ENCODE measurements around the gene SEPHS2. TPM values are rescaled to one million over a fixed set of nuclear protein-coding genes. Genes with fewer than 3 reads are reported as not detected.

Gene SEPHS2
- total and polyA plus RNA-seq, 2 of the 8 experiments (the other 6 are each of a cell fraction or from before 2014, with no cell fraction given), result 28.2 to 61.8 TPM

- Histone ChIP-seq H3K56ac (replicated peaks; ENCODE audit: insufficient read length, low read depth, low read length) (no peak overlapping the region), H3K36me3 (ENCODE audit: control insufficient read depth in 2 of 4, insufficient read depth in 4 of 4, low read length in 3 of 4) (peaks cover 4 to 21% (median 14%) of the 10 kb centered on the region in 4 experiments; a peak in 6 of 8 replicates), H3K4me1 (replicated peaks in 1 of 4; ENCODE audit: control insufficient read depth in 3 of 4, insufficient read depth in 4 of 4, low read length in 3 of 4) (peaks cover 0 to 15% (median 6%) of the 10 kb centered on the region in 4 experiments; a peak in 6 of 7 replicates), H3K79me2 (ENCODE audit: control insufficient read depth in 1 of 2, insufficient read depth in 2 of 2, low read length in 2 of 2) (peaks cover 5 to 21% of the 10 kb centered on the region in 2 experiments; a peak in 2 of 4 replicates), H2BK120ac (replicated peaks; ENCODE audit: low read depth, low read length) (no peak overlapping the region), H3K27me3 (replicated peaks in 1 of 4; ENCODE audit: control insufficient read depth in 3 of 4, extremely low read depth in 1 of 4, insufficient read depth in 3 of 4, low read length in 3 of 4) (no peaks in the 10 kb centered on the region; a peak in 1 of 7 replicates), H3K23ac (ENCODE audit: insufficient read length) (no peak overlapping the region), H4K8ac (ENCODE audit: extremely low read depth, insufficient read depth, low read length) (peak overlapping the region; percentile 85; the same call in 1 of the 2 replicates), H3K23me2 (ENCODE audit: low read depth, low read length) (peaks cover 8% of the 10 kb centered on the region; the same call in 1 of the 2 replicates), H2BK12ac (ENCODE audit: low read depth, low read length) (no peak overlapping the region), H3K79me1 (ENCODE audit: low read depth, low read length) (no peaks in the 10 kb centered on the region; the same call in 1 of the 2 replicates), H3K14ac (ENCODE audit: insufficient read length) (no peak overlapping the region), H3K18ac (ENCODE audit: extremely low read depth, low read length) (peak overlapping the region; percentile 51; the same call in 1 of the 2 replicates), H3K9me3 (ENCODE audit: insufficient read depth in 2 of 2, low read depth in 1 of 2, low read length in 1 of 2) (no peaks in the 10 kb centered on the region), H3K4me3 (ENCODE audit: extremely low read depth in 1 of 4, insufficient read depth in 2 of 4, low read depth in 3 of 4, low read length in 4 of 4) (peak overlapping the region; percentile 41 to 65 (median 52)), H2BK15ac (ENCODE audit: low read length) (no peak overlapping the region), H3K4me2 (ENCODE audit: insufficient read depth in 1 of 2, low read depth in 2 of 2, low read length in 2 of 2) (peak overlapping the region; percentile 79 to 93), H4K5ac (ENCODE audit: insufficient read length, low read depth, low read length) (peak overlapping the region; percentile 2), H4K20me1 (replicated peaks in 1 of 2; ENCODE audit: control insufficient read depth in 1 of 2, insufficient read depth in 2 of 2, low read length in 2 of 2) (peaks cover 12 to 17% of the 10 kb centered on the region in 2 experiments), H2AK5ac (ENCODE audit: low read depth, low read length) (no peak overlapping the region; the same call in 1 of the 2 replicates), H2BK5ac (ENCODE audit: low read depth, low read length) (peak overlapping the region; percentile 78; the same call in 1 of the 2 replicates), H4K91ac (replicated peaks; ENCODE audit: insufficient read length, low read length) (no peak overlapping the region), H3K9ac (replicated peaks in 1 of 4; ENCODE audit: extremely low read depth in 1 of 4, low read depth in 3 of 4, low read length in 3 of 4) (peak overlapping the region in 3 of 4 experiments; percentile 71 to 83 (median 72); a peak in 6 of 7 replicates), H2AFZ (ENCODE audit: low read length) (no peak overlapping the region), H3K4ac (replicated peaks; ENCODE audit: insufficient read length, low read depth, low read length) (no peak overlapping the region), H3K27ac (ENCODE audit: low read depth, low read length) (peak overlapping the region; percentile 71), H2BK20ac (ENCODE audit: low read length) (no peak overlapping the region)
- no peak for DNase-seq (ENCODE audit: low read depth in 1 of 2, low spot score in 2 of 2)
- 0 out of 2 replicates have a peak, but pooled peaks have one; percentile 2 for TF ChIP-seq ATF2 (IDR thresholded peaks at IDR 0.05; ENCODE audit: low read length)
- TF ChIP-seq EGR1 (IDR thresholded peaks at IDR 0.05; ENCODE audit: borderline replicate concordance, low read depth, low read length), result no peak
- peak; percentile 22 to 60; a peak in 2 of 3 replicates for TF ChIP-seq POLR2A (IDR thresholded peaks at IDR 0.05; ENCODE audit: control extremely low read depth in 1 of 2, low read depth in 2 of 2, low read length in 2 of 2)
- ChIA-PET CTCF (ENCODE audit: partially characterized antibody) (interaction anchor here (0.7 to 3.6 kb wide), 7 partner anchors 9 to 216 kb away, joined by 3 to 23 read pairs (median 5); partner anchors contain the start of genes SEPTIN1 and ZNF771), POLR2A (ENCODE audit: partially characterized antibody) (interaction anchor here (0.7 to 12.6 kb wide), 20 partner anchors 8 to 655 kb away, joined by 3 to 151 read pairs (median 4); partner anchors contain the start of genes CD2BP2, DCTPP1, MYL11 and SEPTIN1)
- FAIRE-seq, result no peak
- 31% methylated on average over 12 of the region's 12 CpGs; no CpG with 5 or more reads in 1 of the 2 experiments for WGBS, 2 experiments (ENCODE audit: extremely low coverage in 1 of 2, insufficient coverage in 1 of 2, insufficient read length in 1 of 2, insufficient replicate concordance in 2 of 2, low coverage in 1 of 2, low lambda C conversion rate in 2 of 2, missing lambda C conversion rate in 1 of 2)
These were observed 46.1 kb downstream of the SEPHS2 start for GRCh38 chr16:30399435-30400186.
